ENCODE data around the gene STX2.

The STX2 gene

DNA sequence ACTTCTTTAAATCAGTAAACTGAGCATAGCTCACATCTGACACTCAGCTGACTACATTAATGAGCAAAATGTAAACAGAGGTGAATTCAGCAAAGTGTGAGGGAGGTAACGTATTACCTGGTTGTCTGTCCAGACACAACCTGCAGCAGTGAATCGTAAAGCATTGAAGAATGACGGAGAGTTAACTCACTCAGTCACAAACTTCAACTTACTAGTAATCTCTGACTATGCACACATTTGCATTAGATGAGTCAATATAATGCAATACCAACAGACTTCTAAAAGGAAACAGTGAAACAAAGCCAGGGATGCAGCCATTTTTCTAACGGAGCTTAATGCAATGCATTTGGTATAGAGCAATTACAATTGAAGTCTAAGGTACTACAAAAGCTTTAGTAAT lies 40.0 kb downstream of the STX2 start:
- no peak overlapping the region for H3K4me3 ChIP-seq (ENCODE audit: low read length)
- no peaks in the 10 kb centered on the region for H3K9me3 ChIP-seq (replicated peaks; ENCODE audit: insufficient read depth, low read length)
- H3K27me3 ChIP-seq (replicated peaks; ENCODE audit: insufficient read depth, low read length): no peaks in the 10 kb centered on the region
- DNase-seq: no peak
- H3K27ac ChIP-seq (ENCODE audit: low read length): no peak overlapping the region
- H3K9ac ChIP-seq (ENCODE audit: low read length): no peak overlapping the region
- H3F3A ChIP-seq (ENCODE audit: insufficient read depth, low read length): no peaks in the 10 kb centered on the region
- no peaks in the 10 kb centered on the region for H3K36me3 ChIP-seq (replicated peaks; ENCODE audit: insufficient read depth, low read length)
- H2AFZ ChIP-seq (ENCODE audit: low read length): no peak overlapping the region
- H3K4me2 ChIP-seq (ENCODE audit: low read depth, low read length): no peak overlapping the region
- H4K20me1 ChIP-seq (ENCODE audit: insufficient read depth, low read length): no peaks in the 10 kb centered on the region
- no peaks in the 10 kb centered on the region for H3K9me2 ChIP-seq (replicated peaks; ENCODE audit: insufficient read depth, low read length)
- TF ChIP-seq EZH2 (optimal IDR thresholded peaks at IDR 0.05; ENCODE audit: low read depth, low read length): no peak
- TF ChIP-seq, protein P1, sequence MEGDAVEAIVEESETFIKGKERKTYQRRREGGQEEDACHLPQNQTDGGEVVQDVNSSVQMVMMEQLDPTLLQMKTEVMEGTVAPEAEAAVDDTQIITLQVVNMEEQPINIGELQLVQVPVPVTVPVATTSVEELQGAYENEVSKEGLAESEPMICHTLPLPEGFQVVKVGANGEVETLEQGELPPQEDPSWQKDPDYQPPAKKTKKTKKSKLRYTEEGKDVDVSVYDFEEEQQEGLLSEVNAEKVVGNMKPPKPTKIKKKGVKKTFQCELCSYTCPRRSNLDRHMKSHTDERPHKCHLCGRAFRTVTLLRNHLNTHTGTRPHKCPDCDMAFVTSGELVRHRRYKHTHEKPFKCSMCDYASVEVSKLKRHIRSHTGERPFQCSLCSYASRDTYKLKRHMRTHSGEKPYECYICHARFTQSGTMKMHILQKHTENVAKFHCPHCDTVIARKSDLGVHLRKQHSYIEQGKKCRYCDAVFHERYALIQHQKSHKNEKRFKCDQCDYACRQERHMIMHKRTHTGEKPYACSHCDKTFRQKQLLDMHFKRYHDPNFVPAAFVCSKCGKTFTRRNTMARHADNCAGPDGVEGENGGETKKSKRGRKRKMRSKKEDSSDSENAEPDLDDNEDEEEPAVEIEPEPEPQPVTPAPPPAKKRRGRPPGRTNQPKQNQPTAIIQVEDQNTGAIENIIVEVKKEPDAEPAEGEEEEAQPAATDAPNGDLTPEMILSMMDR (IDR thresholded peaks at IDR 0.05; ENCODE audit: low read length): no peak
- no peak for TF ChIP-seq EZH2phosphoT487 (IDR thresholded peaks at IDR 0.05; ENCODE audit: low read length)
- no peaks in the 10 kb centered on the region for H3K4me1 ChIP-seq (ENCODE audit: low read length)
- no peaks in the 10 kb centered on the region for H3K79me2 ChIP-seq (ENCODE audit: low read length)

DNA sequence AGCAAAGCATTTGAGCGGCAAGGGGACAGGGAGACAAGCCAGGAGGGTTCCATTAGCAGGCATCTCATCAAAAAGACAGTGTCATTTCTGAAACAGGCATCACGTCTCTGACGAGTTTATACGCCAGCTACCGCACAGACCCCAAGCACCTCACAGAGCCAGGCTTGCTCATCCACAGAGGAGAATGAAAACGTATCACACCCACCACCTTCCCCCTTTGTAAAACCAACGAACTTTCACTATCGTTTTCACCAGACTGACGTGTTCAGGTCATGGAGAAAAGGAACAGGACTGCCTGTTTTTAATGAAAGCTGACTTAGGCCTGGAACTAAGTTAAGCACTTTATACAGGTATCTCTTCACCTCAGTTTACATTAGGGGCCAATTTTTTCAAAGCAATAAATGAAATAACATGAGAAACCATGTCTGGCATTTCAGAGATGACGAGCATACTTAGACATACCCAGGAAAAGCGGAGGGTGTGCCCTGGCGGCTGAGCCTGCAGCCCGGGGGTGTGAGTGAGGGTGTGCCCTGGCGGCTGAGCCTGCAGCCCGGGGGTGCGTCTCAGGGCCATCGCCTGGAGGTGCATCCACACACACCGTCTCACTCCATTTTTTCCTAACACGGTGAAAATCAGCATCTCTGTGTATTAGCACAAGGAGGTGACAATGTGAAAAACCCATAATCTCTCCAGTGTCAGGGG lies 41.9 kb downstream of the STX2 start:
- Histone ChIP-seq H4K20me1 (ENCODE audit: insufficient read depth, low read length) (no peaks in the 10 kb centered on the region), H3K4me1 (ENCODE audit: low read length) (no peaks in the 10 kb centered on the region), H3K9me2 (replicated peaks; ENCODE audit: insufficient read depth, low read length) (no peaks in the 10 kb centered on the region), H3F3A (ENCODE audit: insufficient read depth, low read length) (no peaks in the 10 kb centered on the region), H3K4me3 (ENCODE audit: low read length) (no peak overlapping the region), H3K27ac (ENCODE audit: low read length) (no peak overlapping the region), H3K79me2 (ENCODE audit: low read length) (no peaks in the 10 kb centered on the region), H3K9me3 (replicated peaks; ENCODE audit: insufficient read depth, low read length) (no peaks in the 10 kb centered on the region), H3K9ac (ENCODE audit: low read length) (no peak overlapping the region), H2AFZ (ENCODE audit: low read length) (no peak overlapping the region), H3K27me3 (replicated peaks; ENCODE audit: insufficient read depth, low read length) (no peaks in the 10 kb centered on the region), H3K4me2 (ENCODE audit: low read depth, low read length) (no peak overlapping the region), H3K36me3 (replicated peaks; ENCODE audit: insufficient read depth, low read length) (no peaks in the 10 kb centered on the region)
- no peak for DNase-seq
- TF ChIP-seq EZH2 (optimal IDR thresholded peaks at IDR 0.05; ENCODE audit: low read depth, low read length): no peak
- TF ChIP-seq, protein P1 (IDR thresholded peaks at IDR 0.05; ENCODE audit: low read length): no peak
- TF ChIP-seq EZH2phosphoT487 (IDR thresholded peaks at IDR 0.05; ENCODE audit: low read length): no peak

DNA sequence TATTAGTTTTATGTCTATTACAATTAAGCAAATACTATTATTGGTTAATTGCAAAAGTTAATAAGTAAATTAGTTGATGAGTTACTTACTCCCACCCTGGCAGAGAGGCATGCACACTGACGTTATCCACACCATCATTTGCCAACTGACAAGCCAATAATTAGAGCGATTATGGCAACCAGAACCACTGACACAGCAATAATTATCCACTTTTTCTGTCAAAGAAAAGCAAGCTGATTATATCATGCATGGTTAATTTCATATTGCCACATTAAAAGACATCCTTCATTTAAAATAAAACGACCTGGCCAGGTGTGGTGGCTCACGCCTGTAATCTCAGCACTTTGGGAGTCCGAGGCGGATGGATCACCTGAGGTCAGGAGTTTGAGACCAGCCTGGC lies 43.1 kb downstream of the STX2 start:
- no peaks in the 10 kb centered on the region for H3K27me3 ChIP-seq (replicated peaks; ENCODE audit: insufficient read depth, low read length)
- no peaks in the 10 kb centered on the region for H4K20me1 ChIP-seq (ENCODE audit: insufficient read depth, low read length)
- no peaks in the 10 kb centered on the region for H3K4me1 ChIP-seq (ENCODE audit: low read length)
- no peaks in the 10 kb centered on the region for H3K9me3 ChIP-seq (replicated peaks; ENCODE audit: insufficient read depth, low read length)
- no peak overlapping the region for H3K27ac ChIP-seq (ENCODE audit: low read length)
- H3K4me3 ChIP-seq (ENCODE audit: low read length): no peak overlapping the region
- H3F3A ChIP-seq (ENCODE audit: insufficient read depth, low read length): no peaks in the 10 kb centered on the region
- no peaks in the 10 kb centered on the region for H3K79me2 ChIP-seq (ENCODE audit: low read length)
- H3K9ac ChIP-seq (ENCODE audit: low read length): no peak overlapping the region
- no peaks in the 10 kb centered on the region for H3K36me3 ChIP-seq (replicated peaks; ENCODE audit: insufficient read depth, low read length)
- H3K9me2 ChIP-seq (replicated peaks; ENCODE audit: insufficient read depth, low read length): no peaks in the 10 kb centered on the region
- H3K4me2 ChIP-seq (ENCODE audit: low read depth, low read length): no peak overlapping the region
- TF ChIP-seq, protein P1 (IDR thresholded peaks at IDR 0.05; ENCODE audit: low read length): no peak
- TF ChIP-seq EZH2 (optimal IDR thresholded peaks at IDR 0.05; ENCODE audit: low read depth, low read length) (no peak), EZH2phosphoT487 (IDR thresholded peaks at IDR 0.05; ENCODE audit: low read length) (no peak)
- no peak for DNase-seq
- no peak overlapping the region for H2AFZ ChIP-seq (ENCODE audit: low read length)
